Progenitor cell of endocrine pancreas (in vitro differentiated cells): ENCODE data around the gene GLIS1. TPM values are rescaled to one million over a fixed set of nuclear protein-coding genes. Genes with fewer than 3 reads are reported as not detected.

Experiments
- DNase-seq: peaks from one replicate; pipeline ENCODE4 v3.0.0; 2021; ENCODE audit warnings: low spot score; ENCODE audit not compliant: unreplicated experiment
- H3K27ac Mint-ChIP-seq: 2 replicates; pipeline ENCODE4 v1.8.0; 2021; ENCODE audit warnings: mild to moderate bottlenecking, moderate library complexity, mixed read lengths
- H3K27me3 Mint-ChIP-seq: 2 replicates; pipeline ENCODE4 v1.8.0; 2021; ENCODE audit warnings: mixed read lengths
- H3K36me3 Mint-ChIP-seq: 2 replicates; pipeline ENCODE4 v1.8.0; 2022; ENCODE audit warnings: mixed read lengths; ENCODE audit not compliant: insufficient read depth
- H3K4me1 Mint-ChIP-seq: 2 replicates; pipeline ENCODE4 v1.8.0; 2021; ENCODE audit warnings: low read depth, mixed read lengths
- H3K4me3 Mint-ChIP-seq: 2 replicates; pipeline ENCODE4 v1.8.0; 2021; ENCODE audit warnings: low read depth, mild to moderate bottlenecking, moderate library complexity, mixed read lengths
- H3K9me3 Mint-ChIP-seq: 2 replicates; pipeline ENCODE4 v1.8.0; 2021; ENCODE audit warnings: low read depth, mixed read lengths
- total RNA-seq: library from RNA; stranded (reverse); gene quantifications from 2 replicates; pipeline ENCODE4 v1.2.1, GENCODE V29; 2021
- TF ChIP-seq, protein P1 (sequence below): fragments of 200-600 bp; sonication (generic); IDR thresholded peaks from one replicate; pipeline ENCODE4 v1.5.0; 2021; ENCODE audit warnings: antibody characterized with exemption, mild to moderate bottlenecking; ENCODE audit not compliant: unreplicated experiment

The GLIS1 gene
- total RNA-seq, 1 donor from 2014 or later, result not detected

- DNase-seq, result no peak
These were observed 151.5 kb downstream of the GLIS1 start for GRCh38 chr1:53587252-53587988.

GRCh38 chr1:53586765-53587164, 152.2 kb downstream of the GLIS1 start:
- Mint-ChIP-seq H3K36me3 (no peaks in the 10 kb centered on the region), H3K27ac (no peak overlapping the region), H3K9me3 (no peaks in the 10 kb centered on the region), H3K4me3 (no peak overlapping the region), H3K4me1 (peaks cover 6% of the 10 kb centered on the region), H3K27me3 (peaks cover 17% of the 10 kb centered on the region)
- TF ChIP-seq, protein P1, sequence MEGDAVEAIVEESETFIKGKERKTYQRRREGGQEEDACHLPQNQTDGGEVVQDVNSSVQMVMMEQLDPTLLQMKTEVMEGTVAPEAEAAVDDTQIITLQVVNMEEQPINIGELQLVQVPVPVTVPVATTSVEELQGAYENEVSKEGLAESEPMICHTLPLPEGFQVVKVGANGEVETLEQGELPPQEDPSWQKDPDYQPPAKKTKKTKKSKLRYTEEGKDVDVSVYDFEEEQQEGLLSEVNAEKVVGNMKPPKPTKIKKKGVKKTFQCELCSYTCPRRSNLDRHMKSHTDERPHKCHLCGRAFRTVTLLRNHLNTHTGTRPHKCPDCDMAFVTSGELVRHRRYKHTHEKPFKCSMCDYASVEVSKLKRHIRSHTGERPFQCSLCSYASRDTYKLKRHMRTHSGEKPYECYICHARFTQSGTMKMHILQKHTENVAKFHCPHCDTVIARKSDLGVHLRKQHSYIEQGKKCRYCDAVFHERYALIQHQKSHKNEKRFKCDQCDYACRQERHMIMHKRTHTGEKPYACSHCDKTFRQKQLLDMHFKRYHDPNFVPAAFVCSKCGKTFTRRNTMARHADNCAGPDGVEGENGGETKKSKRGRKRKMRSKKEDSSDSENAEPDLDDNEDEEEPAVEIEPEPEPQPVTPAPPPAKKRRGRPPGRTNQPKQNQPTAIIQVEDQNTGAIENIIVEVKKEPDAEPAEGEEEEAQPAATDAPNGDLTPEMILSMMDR, result no peak
- DNase-seq, result no peak

More at GRCh38 chr1:53587252-53587988, 151.5 kb downstream of the GLIS1 start:
- Mint-ChIP-seq H3K36me3 (no peaks in the 10 kb centered on the region), H3K27me3 (peaks cover 17% of the 10 kb centered on the region), H3K4me1 (peaks cover 6% of the 10 kb centered on the region), H3K9me3 (no peaks in the 10 kb centered on the region), H3K27ac (no peak overlapping the region), H3K4me3 (no peak overlapping the region)
- TF ChIP-seq, protein P1, result no peak

DNA sequence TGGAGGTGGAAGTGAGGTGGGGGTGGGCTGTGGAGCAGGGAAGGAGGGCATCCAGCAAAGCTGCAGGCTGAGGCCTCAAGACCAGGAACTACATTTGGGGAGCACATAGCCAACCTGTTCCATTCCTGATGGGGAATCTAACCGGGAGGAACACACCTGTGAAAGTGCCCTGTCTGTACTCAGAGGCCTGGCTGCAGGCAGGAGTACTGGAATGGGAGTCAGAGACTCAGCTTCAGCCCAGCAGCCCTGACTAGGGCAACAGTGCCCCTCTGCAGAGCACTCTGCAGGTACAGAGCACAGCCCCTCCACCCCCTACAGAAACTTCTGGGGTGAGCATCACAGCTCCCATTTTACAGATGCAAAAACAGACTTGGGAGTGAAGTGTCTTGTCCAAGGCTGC, 153.4 kb downstream of the GLIS1 start:
- no peak overlapping the region for H3K4me3 Mint-ChIP-seq
- no peaks in the 10 kb centered on the region for H3K36me3 Mint-ChIP-seq
- H3K27ac Mint-ChIP-seq, result no peak overlapping the region
- peaks cover 17% of the 10 kb centered on the region for H3K27me3 Mint-ChIP-seq
- TF ChIP-seq, protein P1, result no peak
- DNase-seq, result no peak
- no peaks in the 10 kb centered on the region for H3K9me3 Mint-ChIP-seq
- H3K4me1 Mint-ChIP-seq, result peaks cover 6% of the 10 kb centered on the region

DNA sequence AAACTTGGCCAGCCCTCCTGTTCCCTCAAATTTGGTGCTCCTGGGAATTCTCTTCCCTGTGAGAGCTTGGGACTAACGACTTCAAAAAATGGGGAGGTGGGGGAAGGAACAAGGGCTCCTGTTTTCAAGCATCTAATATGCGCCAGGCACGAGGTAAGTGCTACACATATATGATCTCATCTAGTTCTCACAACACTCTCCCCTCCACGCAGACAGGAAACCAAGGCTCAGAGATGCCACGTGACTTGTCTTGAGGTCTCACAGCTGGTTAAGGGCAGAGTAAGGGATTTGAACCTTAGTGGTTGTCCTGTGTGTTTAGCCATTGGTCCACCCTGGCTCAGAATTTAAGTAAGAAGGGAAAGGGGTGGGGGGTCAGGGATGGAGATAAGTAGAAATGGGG, 153.8 kb downstream of the GLIS1 start:
- Mint-ChIP-seq H3K27me3 (peaks cover 17% of the 10 kb centered on the region), H3K27ac (no peak overlapping the region), H3K4me1 (peaks cover 6% of the 10 kb centered on the region)

DNA sequence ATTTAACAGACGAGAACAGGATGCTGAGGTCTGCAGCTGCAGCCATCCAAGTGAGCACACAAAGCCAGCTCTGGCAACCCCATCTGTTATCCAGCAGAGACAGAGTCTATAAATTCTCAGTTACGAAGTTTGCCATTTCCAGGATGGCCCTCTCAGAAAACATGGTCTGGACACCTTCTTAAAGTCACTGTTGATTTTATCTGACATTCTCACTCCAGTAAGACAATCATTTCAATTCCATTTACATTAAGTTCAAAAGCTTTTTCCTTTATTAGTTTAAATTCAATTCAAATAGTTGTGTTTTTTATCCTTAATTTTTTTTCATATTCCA, 154.2 kb downstream of the GLIS1 start:
- Mint-ChIP-seq H3K9me3 (no peaks in the 10 kb centered on the region), H3K4me3 (no peak overlapping the region), H3K36me3 (no peaks in the 10 kb centered on the region), H3K27ac (no peak overlapping the region), H3K27me3 (peaks cover 17% of the 10 kb centered on the region), H3K4me1 (peaks cover 6% of the 10 kb centered on the region)
- TF ChIP-seq, protein P1, result no peak
- no peak for DNase-seq

More for the DNA sequence above, 153.8 kb downstream of the GLIS1 start:
- H3K36me3 Mint-ChIP-seq, result no peaks in the 10 kb centered on the region
- no peaks in the 10 kb centered on the region for H3K9me3 Mint-ChIP-seq
- H3K4me3 Mint-ChIP-seq, result no peak overlapping the region
- no peak for DNase-seq
- TF ChIP-seq, protein P1, result no peak
